H1 (cell line): ENCODE measurements around the gene PAF1.
A peak's percentile ranks its signal among the peaks of the same experiment; 100 is the strongest.

Experiments
- CEBPB ChIP-seq: IDR thresholded peaks from 2 replicates; pipeline ENCODE4 v1.6.1; 2012; ENCODE audit warnings: low read depth, low read length
- CHD2 ChIP-seq: IDR thresholded peaks from 2 replicates; pipeline ENCODE4 v1.6.1; 2012; ENCODE audit warnings: low read length, improper control_type of control experiment
- JUND ChIP-seq: IDR thresholded peaks from 2 replicates; pipeline ENCODE4 v1.6.1; 2011; ENCODE audit warnings: mild to moderate bottlenecking, improper control_type of control experiment, low read length
- NANOG ChIP-seq: IDR thresholded peaks from 2 replicates; pipeline ENCODE4 v1.6.1; 2011; ENCODE audit warnings: low read length, low read depth, mild to moderate bottlenecking, inconsistent platforms; ENCODE audit not compliant: insufficient read depth, poor library complexity, severe bottlenecking
- POLR2A ChIP-seq, 2 experiments: IDR thresholded peaks; 1 replicate in 1 of 2; 2 replicates in 1 of 2; pipeline ENCODE4 v1.6.1; 2011; ENCODE audit warnings: low read depth in 2 of 2, low read length in 2 of 2, mild to moderate bottlenecking in 2 of 2; ENCODE audit errors: control extremely low read depth in 1 of 2
- RAD21 ChIP-seq, 2 experiments: IDR thresholded peaks in 1 of 2; conservative IDR thresholded peaks in 1 of 2; 2 replicates each; pipeline ENCODE4 v1.6.1; 2011; ENCODE audit warnings: low read depth in 2 of 2, low read length in 2 of 2, improper control_type of control experiment in 1 of 2, inconsistent platforms in 1 of 2, mild to moderate bottlenecking in 1 of 2, moderate library complexity in 1 of 2
- SIN3A ChIP-seq, 2 experiments: IDR thresholded peaks in 1 of 2; conservative IDR thresholded peaks in 1 of 2; 2 replicates each; pipeline ENCODE4 v1.6.1; 2011 to 2012; ENCODE audit warnings: low read length in 2 of 2, improper control_type of control experiment in 1 of 2, low read depth in 1 of 2, mild to moderate bottlenecking in 1 of 2
- SP2 ChIP-seq: IDR thresholded peaks from 2 replicates; pipeline ENCODE4 v1.6.1; 2012; ENCODE audit warnings: mild to moderate bottlenecking, low read length, inconsistent platforms
- YY1 ChIP-seq: IDR thresholded peaks from 2 replicates; pipeline ENCODE4 v1.6.1; 2011; ENCODE audit warnings: low read depth, mild to moderate bottlenecking, low read length
- TF ChIP-seq, protein P1 (sequence below), 3 experiments: IDR thresholded peaks; 1 replicate in 2 of 3; 2 replicates in 1 of 3; pipeline versions ENCODE4 v1.5.1 to v1.6.1; 2011; ENCODE audit warnings: low read length in 3 of 3, mild to moderate bottlenecking in 3 of 3, inconsistent platforms in 2 of 3, low read depth in 1 of 3, moderate library complexity in 1 of 3; ENCODE audit not compliant: insufficient read depth in 1 of 3; ENCODE audit errors: control extremely low read depth in 1 of 3
- TF ChIP-seq, protein P2 (sequence below): IDR thresholded peaks from 2 replicates; pipeline ENCODE4 v1.6.1; 2012; ENCODE audit warnings: low read length, inconsistent platforms

GRCh38 chr19:39432677-39433025 is 41.7 kb upstream of the PAF1 start:
- TF ChIP-seq, protein P1, sequence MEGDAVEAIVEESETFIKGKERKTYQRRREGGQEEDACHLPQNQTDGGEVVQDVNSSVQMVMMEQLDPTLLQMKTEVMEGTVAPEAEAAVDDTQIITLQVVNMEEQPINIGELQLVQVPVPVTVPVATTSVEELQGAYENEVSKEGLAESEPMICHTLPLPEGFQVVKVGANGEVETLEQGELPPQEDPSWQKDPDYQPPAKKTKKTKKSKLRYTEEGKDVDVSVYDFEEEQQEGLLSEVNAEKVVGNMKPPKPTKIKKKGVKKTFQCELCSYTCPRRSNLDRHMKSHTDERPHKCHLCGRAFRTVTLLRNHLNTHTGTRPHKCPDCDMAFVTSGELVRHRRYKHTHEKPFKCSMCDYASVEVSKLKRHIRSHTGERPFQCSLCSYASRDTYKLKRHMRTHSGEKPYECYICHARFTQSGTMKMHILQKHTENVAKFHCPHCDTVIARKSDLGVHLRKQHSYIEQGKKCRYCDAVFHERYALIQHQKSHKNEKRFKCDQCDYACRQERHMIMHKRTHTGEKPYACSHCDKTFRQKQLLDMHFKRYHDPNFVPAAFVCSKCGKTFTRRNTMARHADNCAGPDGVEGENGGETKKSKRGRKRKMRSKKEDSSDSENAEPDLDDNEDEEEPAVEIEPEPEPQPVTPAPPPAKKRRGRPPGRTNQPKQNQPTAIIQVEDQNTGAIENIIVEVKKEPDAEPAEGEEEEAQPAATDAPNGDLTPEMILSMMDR (IDR thresholded peaks at IDR 0.05; ENCODE audit: control extremely low read depth in 1 of 3, insufficient read depth in 1 of 3, low read depth in 1 of 3, low read length in 3 of 3) = no peak
- TF ChIP-seq CHD2 (no peak), CEBPB (no peak), NANOG (no peak), SIN3A (conservative IDR thresholded peaks at IDR 0.05 in 1 of 2, IDR thresholded peaks at IDR 0.05 in 1 of 2; ENCODE audit: low read depth in 1 of 2, low read length in 2 of 2) (no peak), SP2 (no peak), RAD21 (IDR thresholded peaks at IDR 0.05 in 1 of 2, conservative IDR thresholded peaks at IDR 0.05 in 1 of 2; ENCODE audit: low read depth in 2 of 2, low read length in 2 of 2) (no peak), YY1 (no peak), POLR2A (IDR thresholded peaks at IDR 0.05; ENCODE audit: control extremely low read depth in 1 of 2, low read depth in 2 of 2, low read length in 2 of 2) (no peak), JUND (no peak)
- TF ChIP-seq, protein P2, sequence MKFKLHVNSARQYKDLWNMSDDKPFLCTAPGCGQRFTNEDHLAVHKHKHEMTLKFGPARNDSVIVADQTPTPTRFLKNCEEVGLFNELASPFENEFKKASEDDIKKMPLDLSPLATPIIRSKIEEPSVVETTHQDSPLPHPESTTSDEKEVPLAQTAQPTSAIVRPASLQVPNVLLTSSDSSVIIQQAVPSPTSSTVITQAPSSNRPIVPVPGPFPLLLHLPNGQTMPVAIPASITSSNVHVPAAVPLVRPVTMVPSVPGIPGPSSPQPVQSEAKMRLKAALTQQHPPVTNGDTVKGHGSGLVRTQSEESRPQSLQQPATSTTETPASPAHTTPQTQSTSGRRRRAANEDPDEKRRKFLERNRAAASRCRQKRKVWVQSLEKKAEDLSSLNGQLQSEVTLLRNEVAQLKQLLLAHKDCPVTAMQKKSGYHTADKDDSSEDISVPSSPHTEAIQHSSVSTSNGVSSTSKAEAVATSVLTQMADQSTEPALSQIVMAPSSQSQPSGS = peak; percentile 53; the same call in 1 of the 2 replicates
